K562 (cell line): ENCODE results near the gene UBE2V1. TPM values are rescaled to one million over a fixed set of nuclear protein-coding genes. Genes with fewer than 3 reads are reported as not detected.

Source experiments
- BRCA1 ChIP-seq, 2 experiments: fragments of 450-650 bp in 1 of 2; sonication (generic) in 1 of 2; formaldehyde crosslinking in 1 of 2; IDR thresholded peaks; 2 replicates each; pipeline versions ENCODE4 v1.5.0 to v1.6.1; 2017 to 2020; ENCODE audit warnings: mild to moderate bottlenecking in 1 of 2, missing genetic modification reagents in 1 of 2
- DPF2 ChIP-seq: fragments of 450-650 bp; IDR thresholded peaks from 2 replicates; pipeline ENCODE4 v1.6.1; 2016
- FOXP1 ChIP-seq: sonication (generic); formaldehyde crosslinking; IDR thresholded peaks from 2 replicates; pipeline ENCODE4 v1.8.0; 2022; ENCODE audit warnings: mild to moderate bottlenecking, missing genetic modification reagents
- HNRNPLL ChIP-seq: fragments of 200-400 bp; formaldehyde crosslinking; IDR thresholded peaks from 2 replicates; pipeline ENCODE4 v1.6.1; 2017; ENCODE audit warnings: low read length, low read depth, mild to moderate bottlenecking; ENCODE audit not compliant: poor library complexity, severe bottlenecking
- MAFK ChIP-seq: IDR thresholded peaks from 2 replicates; pipeline ENCODE4 v1.6.1; 2011; ENCODE audit warnings: low read length, improper control_type of control experiment
- MEIS2 ChIP-seq: fragments of 450-650 bp; IDR thresholded peaks from 2 replicates; pipeline ENCODE4 v1.6.1; 2014; ENCODE audit warnings: mild to moderate bottlenecking; ENCODE audit not compliant: partially characterized antibody
- NELFE ChIP-seq: IDR thresholded peaks from 2 replicates; pipeline ENCODE4 v1.6.1; 2011; ENCODE audit warnings: mild to moderate bottlenecking; ENCODE audit not compliant: insufficient read depth, insufficient read length
- WHSC1 ChIP-seq: IDR thresholded peaks from one replicate; pipeline ENCODE4 v1.6.1; 2012; ENCODE audit warnings: low read length, control low read depth, inconsistent platforms
- ZBTB7A ChIP-seq: IDR thresholded peaks from 2 replicates; pipeline ENCODE4 v1.6.1; 2011; ENCODE audit warnings: low read depth, mild to moderate bottlenecking, low read length, moderate library complexity, borderline replicate concordance; ENCODE audit not compliant: control insufficient read depth
- polyA plus RNA-seq, 8 experiments: library from polyadenylated mRNA; depleted of rRNA in 4 of 8; stranded (reverse) in 5 of 8; unstranded in 3 of 8; fragments of >200 nt; fragmentation: Nextera tagmentation in 2 of 8; fragmentation: Illumina TruSeq in 1 of 8; extraction: Ambion mirVana in 2 of 8; extraction: Trizol in 1 of 8; gene quantifications; 2 replicates each; pipeline versions ENCODE4 v1.2.1 to v1.2.3, GENCODE V29; 2011 to 2014; ENCODE audit warnings: inconsistent platforms in 1 of 8, missing spikeins in 1 of 8
- total RNA-seq, 7 experiments: library from RNA; depleted of rRNA in 6 of 7; stranded (reverse); fragments of >200 nt in 6 of 7; fragmentation: Illumina TruSeq in 2 of 7; extraction: Trizol in 2 of 7; gene quantifications; 2 replicates each; pipeline versions ENCODE4 v1.2.1 to v1.2.3, GENCODE V29; 2011 to 2021; ENCODE audit warnings: low replicate concordance in 1 of 7
- TF ChIP-seq, protein P1 (sequence below): fragments of 450-650 bp; IDR thresholded peaks from 2 replicates; pipeline ENCODE4 v1.6.1; 2016; ENCODE audit warnings: mild to moderate bottlenecking, moderate library complexity
- TF ChIP-seq, protein P2 (sequence below): fragments of 450-650 bp; formaldehyde crosslinking; IDR thresholded peaks from 2 replicates; pipeline ENCODE4 v1.4.0; 2022; ENCODE audit warnings: mild to moderate bottlenecking, moderate library complexity

Gene UBE2V1
- total and polyA plus RNA-seq, 9 of the 15 experiments (the other 6 are each of a cell fraction or from before 2014, with no cell fraction given), result 93.0 to 357 (median 119) TPM

- TF ChIP-seq, protein P1, sequence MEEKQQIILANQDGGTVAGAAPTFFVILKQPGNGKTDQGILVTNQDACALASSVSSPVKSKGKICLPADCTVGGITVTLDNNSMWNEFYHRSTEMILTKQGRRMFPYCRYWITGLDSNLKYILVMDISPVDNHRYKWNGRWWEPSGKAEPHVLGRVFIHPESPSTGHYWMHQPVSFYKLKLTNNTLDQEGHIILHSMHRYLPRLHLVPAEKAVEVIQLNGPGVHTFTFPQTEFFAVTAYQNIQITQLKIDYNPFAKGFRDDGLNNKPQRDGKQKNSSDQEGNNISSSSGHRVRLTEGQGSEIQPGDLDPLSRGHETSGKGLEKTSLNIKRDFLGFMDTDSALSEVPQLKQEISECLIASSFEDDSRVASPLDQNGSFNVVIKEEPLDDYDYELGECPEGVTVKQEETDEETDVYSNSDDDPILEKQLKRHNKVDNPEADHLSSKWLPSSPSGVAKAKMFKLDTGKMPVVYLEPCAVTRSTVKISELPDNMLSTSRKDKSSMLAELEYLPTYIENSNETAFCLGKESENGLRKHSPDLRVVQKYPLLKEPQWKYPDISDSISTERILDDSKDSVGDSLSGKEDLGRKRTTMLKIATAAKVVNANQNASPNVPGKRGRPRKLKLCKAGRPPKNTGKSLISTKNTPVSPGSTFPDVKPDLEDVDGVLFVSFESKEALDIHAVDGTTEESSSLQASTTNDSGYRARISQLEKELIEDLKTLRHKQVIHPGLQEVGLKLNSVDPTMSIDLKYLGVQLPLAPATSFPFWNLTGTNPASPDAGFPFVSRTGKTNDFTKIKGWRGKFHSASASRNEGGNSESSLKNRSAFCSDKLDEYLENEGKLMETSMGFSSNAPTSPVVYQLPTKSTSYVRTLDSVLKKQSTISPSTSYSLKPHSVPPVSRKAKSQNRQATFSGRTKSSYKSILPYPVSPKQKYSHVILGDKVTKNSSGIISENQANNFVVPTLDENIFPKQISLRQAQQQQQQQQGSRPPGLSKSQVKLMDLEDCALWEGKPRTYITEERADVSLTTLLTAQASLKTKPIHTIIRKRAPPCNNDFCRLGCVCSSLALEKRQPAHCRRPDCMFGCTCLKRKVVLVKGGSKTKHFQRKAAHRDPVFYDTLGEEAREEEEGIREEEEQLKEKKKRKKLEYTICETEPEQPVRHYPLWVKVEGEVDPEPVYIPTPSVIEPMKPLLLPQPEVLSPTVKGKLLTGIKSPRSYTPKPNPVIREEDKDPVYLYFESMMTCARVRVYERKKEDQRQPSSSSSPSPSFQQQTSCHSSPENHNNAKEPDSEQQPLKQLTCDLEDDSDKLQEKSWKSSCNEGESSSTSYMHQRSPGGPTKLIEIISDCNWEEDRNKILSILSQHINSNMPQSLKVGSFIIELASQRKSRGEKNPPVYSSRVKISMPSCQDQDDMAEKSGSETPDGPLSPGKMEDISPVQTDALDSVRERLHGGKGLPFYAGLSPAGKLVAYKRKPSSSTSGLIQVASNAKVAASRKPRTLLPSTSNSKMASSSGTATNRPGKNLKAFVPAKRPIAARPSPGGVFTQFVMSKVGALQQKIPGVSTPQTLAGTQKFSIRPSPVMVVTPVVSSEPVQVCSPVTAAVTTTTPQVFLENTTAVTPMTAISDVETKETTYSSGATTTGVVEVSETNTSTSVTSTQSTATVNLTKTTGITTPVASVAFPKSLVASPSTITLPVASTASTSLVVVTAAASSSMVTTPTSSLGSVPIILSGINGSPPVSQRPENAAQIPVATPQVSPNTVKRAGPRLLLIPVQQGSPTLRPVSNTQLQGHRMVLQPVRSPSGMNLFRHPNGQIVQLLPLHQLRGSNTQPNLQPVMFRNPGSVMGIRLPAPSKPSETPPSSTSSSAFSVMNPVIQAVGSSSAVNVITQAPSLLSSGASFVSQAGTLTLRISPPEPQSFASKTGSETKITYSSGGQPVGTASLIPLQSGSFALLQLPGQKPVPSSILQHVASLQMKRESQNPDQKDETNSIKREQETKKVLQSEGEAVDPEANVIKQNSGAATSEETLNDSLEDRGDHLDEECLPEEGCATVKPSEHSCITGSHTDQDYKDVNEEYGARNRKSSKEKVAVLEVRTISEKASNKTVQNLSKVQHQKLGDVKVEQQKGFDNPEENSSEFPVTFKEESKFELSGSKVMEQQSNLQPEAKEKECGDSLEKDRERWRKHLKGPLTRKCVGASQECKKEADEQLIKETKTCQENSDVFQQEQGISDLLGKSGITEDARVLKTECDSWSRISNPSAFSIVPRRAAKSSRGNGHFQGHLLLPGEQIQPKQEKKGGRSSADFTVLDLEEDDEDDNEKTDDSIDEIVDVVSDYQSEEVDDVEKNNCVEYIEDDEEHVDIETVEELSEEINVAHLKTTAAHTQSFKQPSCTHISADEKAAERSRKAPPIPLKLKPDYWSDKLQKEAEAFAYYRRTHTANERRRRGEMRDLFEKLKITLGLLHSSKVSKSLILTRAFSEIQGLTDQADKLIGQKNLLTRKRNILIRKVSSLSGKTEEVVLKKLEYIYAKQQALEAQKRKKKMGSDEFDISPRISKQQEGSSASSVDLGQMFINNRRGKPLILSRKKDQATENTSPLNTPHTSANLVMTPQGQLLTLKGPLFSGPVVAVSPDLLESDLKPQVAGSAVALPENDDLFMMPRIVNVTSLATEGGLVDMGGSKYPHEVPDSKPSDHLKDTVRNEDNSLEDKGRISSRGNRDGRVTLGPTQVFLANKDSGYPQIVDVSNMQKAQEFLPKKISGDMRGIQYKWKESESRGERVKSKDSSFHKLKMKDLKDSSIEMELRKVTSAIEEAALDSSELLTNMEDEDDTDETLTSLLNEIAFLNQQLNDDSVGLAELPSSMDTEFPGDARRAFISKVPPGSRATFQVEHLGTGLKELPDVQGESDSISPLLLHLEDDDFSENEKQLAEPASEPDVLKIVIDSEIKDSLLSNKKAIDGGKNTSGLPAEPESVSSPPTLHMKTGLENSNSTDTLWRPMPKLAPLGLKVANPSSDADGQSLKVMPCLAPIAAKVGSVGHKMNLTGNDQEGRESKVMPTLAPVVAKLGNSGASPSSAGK, result peak; percentile 74
- TF ChIP-seq WHSC1 (no peak), FOXP1 (CRISPR knock-in tag) (no peak), MAFK (no peak), HNRNPLL (peak; percentile 54), ZBTB7A (peak; percentile 57; the same call in 1 of the 2 replicates), MEIS2 (peak; percentile 78), BRCA1 (IDR thresholded peaks at IDR 0.05) (no peak), BRCA1 (CRISPR knock-in tag; IDR thresholded peaks at IDR 0.05) (no peak), NELFE (no peak), DPF2 (peak; percentile 25; the same call in 1 of the 2 replicates)
- TF ChIP-seq, protein P2, sequence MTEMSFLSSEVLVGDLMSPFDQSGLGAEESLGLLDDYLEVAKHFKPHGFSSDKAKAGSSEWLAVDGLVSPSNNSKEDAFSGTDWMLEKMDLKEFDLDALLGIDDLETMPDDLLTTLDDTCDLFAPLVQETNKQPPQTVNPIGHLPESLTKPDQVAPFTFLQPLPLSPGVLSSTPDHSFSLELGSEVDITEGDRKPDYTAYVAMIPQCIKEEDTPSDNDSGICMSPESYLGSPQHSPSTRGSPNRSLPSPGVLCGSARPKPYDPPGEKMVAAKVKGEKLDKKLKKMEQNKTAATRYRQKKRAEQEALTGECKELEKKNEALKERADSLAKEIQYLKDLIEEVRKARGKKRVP (CRISPR knock-in tag), result no peak
These were observed at the start of gene UBE2V1 (continued) for GRCh38 chr20:50112512-50113419.
